Measurements from ENCODE around the gene ALG9.

Gene ALG9

GRCh38 chr11:111764621-111765020 is 106.8 kb downstream of the ALG9 start:
- no peak for ATAC-seq

- no peak for ATAC-seq
Measured at GRCh38 chr11:111762981-111763643, 108.3 kb downstream of the ALG9 start.

GRCh38 chr11:111762526-111762925 is 108.9 kb downstream of the ALG9 start:
- no peak for ATAC-seq

- ATAC-seq = no peak
Measured at GRCh38 chr11:111761036-111761435, 110.3 kb downstream of the ALG9 start.

- ATAC-seq = no peak
Measured at GRCh38 chr11:111759778-111760407, 111.5 kb downstream of the ALG9 start.

- ATAC-seq = no peak
Measured at GRCh38 chr11:111759376-111759775, 112.0 kb downstream of the ALG9 start.

- no peak for ATAC-seq
Measured at GRCh38 chr11:111756097-111756496, 115.3 kb downstream of the ALG9 start.

- ATAC-seq = no peak
Measured at GRCh38 chr11:111749646-111750045, 121.7 kb downstream of the ALG9 start.

GRCh38 chr11:111748035-111748804 is 123.2 kb downstream of the ALG9 start:
- no peak for ATAC-seq

- ATAC-seq = no peak
Measured at GRCh38 chr11:111745719-111746504, 125.5 kb downstream of the ALG9 start.

- ATAC-seq = no peak
Measured at GRCh38 chr11:111743700-111744099, 127.7 kb downstream of the ALG9 start.

- no peak for ATAC-seq
Measured at GRCh38 chr11:111741751-111742150, 129.6 kb downstream of the ALG9 start.

GRCh38 chr11:111739299-111739698 is 132.1 kb downstream of the ALG9 start:
- ATAC-seq = no peak

GRCh38 chr11:111737444-111738210 is 133.8 kb downstream of the ALG9 start:
- no peak for ATAC-seq

GRCh38 chr11:111736621-111737443 is 134.5 kb downstream of the ALG9 start:
- no peak for ATAC-seq

Data from activated CD4-positive, CD25-positive, alpha-beta regulatory T cell treated with anti-CD3 and anti-CD28 coated beads, Interleukin-2, amount 50 U/mL, for 24 hours (primary cell).